ENCODE measurements around the gene NCMAP. TPM values are rescaled to one million over a fixed set of nuclear protein-coding genes. Genes with fewer than 3 reads are reported as not detected.

Gene NCMAP
- total RNA-seq, 1 experiment from 2014 or later: not detected

- no peak overlapping the region for H3K4me3 ChIP-seq (ENCODE audit: low read depth, low read length, poor library complexity, severe bottlenecking)
- ChIA-PET CTCF (no interaction called here), POLR2A (ENCODE audit: low non-redundant PET) (no interaction called here)
- BruUV-seq (replicated peaks): no TSS peak
- no peak overlapping the region for H3K27ac ChIP-seq (ENCODE audit: low read depth, low read length, poor library complexity, severe bottlenecking)
- intact Hi-C loops (cut with micrococcal nuclease; ENCODE audit: unreplicated experiment): no loop called here
- no peaks in the 10 kb centered on the region for H3K36me3 ChIP-seq (ENCODE audit: insufficient read depth, low read length, poor library complexity, severe bottlenecking)
- H3K4me1 ChIP-seq (ENCODE audit: insufficient read depth, low read length, poor library complexity, severe bottlenecking): no peaks in the 10 kb centered on the region
- peaks cover 15% of the 10 kb centered on the region for H3K27me3 ChIP-seq (replicated peaks; ENCODE audit: insufficient read depth, low read depth, low read length, poor library complexity)
- no peak for DNase-seq (ENCODE audit: low spot score)
- TF ChIP-seq CTCF (conservative IDR thresholded peaks at IDR 0.05; ENCODE audit: low read depth, low read length): no peak
- no peak for TF ChIP-seq EZH2 (IDR thresholded peaks at IDR 0.05; ENCODE audit: borderline replicate concordance, low read depth, low read length, poor library complexity, severe bottlenecking)
- no peaks in the 10 kb centered on the region for H3K9me3 ChIP-seq (ENCODE audit: low read depth, low read length, poor library complexity, severe bottlenecking)
Observed at GRCh38 chr1:24553931-24554330, 2.0 kb upstream of the NCMAP start.

GRCh38 chr1:24554714-24555113 lies 1.2 kb upstream of the NCMAP start:
- POLR2A ChIA-PET (ENCODE audit: low non-redundant PET): no interaction called here
- H3K27me3 ChIP-seq (replicated peaks; ENCODE audit: insufficient read depth, low read depth, low read length, poor library complexity): peaks cover 15% of the 10 kb centered on the region
- no peak overlapping the region for H3K4me3 ChIP-seq (ENCODE audit: low read depth, low read length, poor library complexity, severe bottlenecking)
- intact Hi-C loops (cut with micrococcal nuclease; ENCODE audit: unreplicated experiment): no loop called here
- H3K4me1 ChIP-seq (ENCODE audit: insufficient read depth, low read length, poor library complexity, severe bottlenecking): no peaks in the 10 kb centered on the region
- CTCF ChIA-PET: no interaction called here
- TF ChIP-seq EZH2 (IDR thresholded peaks at IDR 0.05; ENCODE audit: borderline replicate concordance, low read depth, low read length, poor library complexity, severe bottlenecking) (no peak), CTCF (conservative IDR thresholded peaks at IDR 0.05; ENCODE audit: low read depth, low read length) (no peak)
- BruUV-seq (replicated peaks): no TSS peak
- no peak overlapping the region for H3K27ac ChIP-seq (ENCODE audit: low read depth, low read length, poor library complexity, severe bottlenecking)
- H3K36me3 ChIP-seq (ENCODE audit: insufficient read depth, low read length, poor library complexity, severe bottlenecking): no peaks in the 10 kb centered on the region
- H3K9me3 ChIP-seq (ENCODE audit: low read depth, low read length, poor library complexity, severe bottlenecking): no peaks in the 10 kb centered on the region
- DNase-seq (ENCODE audit: low spot score): no peak

- ChIA-PET CTCF (no interaction called here), POLR2A (ENCODE audit: low non-redundant PET) (no interaction called here)
- TF ChIP-seq EZH2 (IDR thresholded peaks at IDR 0.05; ENCODE audit: borderline replicate concordance, low read depth, low read length, poor library complexity, severe bottlenecking) (no peak), CTCF (conservative IDR thresholded peaks at IDR 0.05; ENCODE audit: low read depth, low read length) (no peak)
- no peaks in the 10 kb centered on the region for H3K9me3 ChIP-seq (ENCODE audit: low read depth, low read length, poor library complexity, severe bottlenecking)
- no peaks in the 10 kb centered on the region for H3K4me1 ChIP-seq (ENCODE audit: insufficient read depth, low read length, poor library complexity, severe bottlenecking)
- H3K4me3 ChIP-seq (ENCODE audit: low read depth, low read length, poor library complexity, severe bottlenecking): peak overlapping the region; percentile 15
- H3K36me3 ChIP-seq (ENCODE audit: insufficient read depth, low read length, poor library complexity, severe bottlenecking): no peaks in the 10 kb centered on the region
- peaks cover 15% of the 10 kb centered on the region for H3K27me3 ChIP-seq (replicated peaks; ENCODE audit: insufficient read depth, low read depth, low read length, poor library complexity)
- DNase-seq (ENCODE audit: low spot score): no peak
- no peak overlapping the region for H3K27ac ChIP-seq (ENCODE audit: low read depth, low read length, poor library complexity, severe bottlenecking)
- intact Hi-C loops (cut with micrococcal nuclease; ENCODE audit: unreplicated experiment): no loop called here
- BruUV-seq (replicated peaks): no TSS peak
Observed at GRCh38 chr1:24556414-24556795, 518 bp downstream of the NCMAP start.
